Adipocyte (in vitro differentiated cells): ENCODE measurements around the gene ZWILCH.

ENCODE experiments used
- DNase-seq: peaks from one replicate; pipeline ENCODE4 v3.0.0-alpha.2; 2015; ENCODE audit warnings: low read depth
- H3K27me3 ChIP-seq: replicated peaks from 2 replicates; pipeline ENCODE4 v1.7.0; 2013; ENCODE audit warnings: mild to moderate bottlenecking, low read length, moderate library complexity; ENCODE audit not compliant: control insufficient read depth, insufficient read depth
- H3K36me3 ChIP-seq: 2 replicates; pipeline ENCODE4 v1.7.0; 2013; ENCODE audit warnings: low read length, mild to moderate bottlenecking, moderate library complexity; ENCODE audit not compliant: control insufficient read depth, insufficient read depth, severe bottlenecking
- H3K4me1 ChIP-seq: 2 replicates; pipeline ENCODE4 v1.7.0; 2013; ENCODE audit warnings: mild to moderate bottlenecking, low read length, moderate library complexity; ENCODE audit not compliant: control insufficient read depth, insufficient read depth
- H3K4me3 ChIP-seq: 2 replicates; pipeline ENCODE4 v1.7.0; 2013; ENCODE audit warnings: mild to moderate bottlenecking, low read length, moderate library complexity
- H3K9ac ChIP-seq: 2 replicates; pipeline ENCODE4 v1.7.0; 2013; ENCODE audit warnings: mild to moderate bottlenecking, low read length, moderate library complexity
- H3K9me3 ChIP-seq: 2 replicates; pipeline ENCODE4 v1.7.0; 2013; ENCODE audit warnings: mild to moderate bottlenecking, low read length, moderate library complexity; ENCODE audit not compliant: control insufficient read depth

The ZWILCH gene

DNA sequence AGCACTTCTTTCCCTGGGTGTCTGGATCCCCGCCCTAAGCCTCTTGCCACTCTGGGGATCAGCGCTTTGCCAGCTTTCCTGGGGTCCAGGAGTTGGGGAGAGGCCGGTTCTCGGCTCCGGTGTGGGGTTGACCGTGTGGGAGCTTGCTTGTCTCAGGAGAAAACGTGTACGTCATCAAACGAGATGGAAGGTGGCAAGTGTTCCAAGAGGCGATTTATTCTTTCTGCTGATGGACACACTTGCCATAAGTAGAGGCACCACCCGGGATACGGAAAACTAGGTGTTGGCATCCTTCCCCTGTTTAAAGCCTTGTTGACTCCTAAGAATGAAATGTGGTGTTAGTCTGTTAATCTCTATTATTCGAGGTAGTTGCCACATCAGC lies 295 bp downstream of the ZWILCH start:
- H3K9ac ChIP-seq: peak overlapping the region; percentile 98
- peak; percentile 70 for DNase-seq

GRCh38 chr15:66505818-66506217 lies 692 bp downstream of the ZWILCH start:
- no peak for DNase-seq
- peaks cover 26% of the 10 kb centered on the region for H3K4me1 ChIP-seq
- no peaks in the 10 kb centered on the region for H3K9me3 ChIP-seq
- H3K36me3 ChIP-seq: peaks cover 22% of the 10 kb centered on the region
- H3K27me3 ChIP-seq: no peaks in the 10 kb centered on the region
- peak overlapping the region; percentile 93 for H3K4me3 ChIP-seq
- peak overlapping the region; percentile 98 for H3K9ac ChIP-seq

More for the DNA sequence above, 295 bp downstream of the ZWILCH start:
- Histone ChIP-seq H3K27me3 (no peaks in the 10 kb centered on the region), H3K4me3 (peak overlapping the region; percentile 93), H3K4me1 (peaks cover 26% of the 10 kb centered on the region), H3K9me3 (no peaks in the 10 kb centered on the region), H3K36me3 (peaks cover 26% of the 10 kb centered on the region)

DNA sequence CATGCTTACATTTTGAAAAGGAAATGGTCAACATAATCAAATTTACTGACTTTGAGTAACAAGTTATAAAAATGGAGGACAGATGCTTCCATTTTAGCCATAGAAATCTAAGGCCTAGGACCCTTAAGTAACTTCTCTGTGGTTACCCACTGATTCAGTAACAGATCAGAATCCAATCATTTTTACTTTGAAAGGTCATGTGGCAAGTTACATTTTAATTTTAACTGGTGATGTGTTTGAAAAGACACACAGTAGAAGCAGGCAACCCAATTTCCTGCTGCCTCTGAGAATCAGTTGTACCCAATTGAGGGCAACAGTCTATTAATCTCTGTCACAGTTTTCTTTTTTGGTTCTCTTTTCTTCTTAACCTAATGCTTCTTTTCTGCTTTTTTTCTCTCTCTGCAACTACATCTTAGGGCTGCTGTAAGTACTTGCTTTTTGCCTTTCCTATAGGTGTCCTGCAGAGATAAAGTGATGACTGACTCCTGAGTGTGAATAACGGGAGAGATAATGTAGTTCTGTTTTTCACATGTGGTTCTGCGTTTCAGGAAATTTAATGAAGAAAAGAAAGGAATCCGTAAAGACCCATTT lies 3.3 kb downstream of the ZWILCH start:
- Histone ChIP-seq H3K4me1 (peaks cover 6% of the 10 kb centered on the region), H3K9ac (no peak overlapping the region), H3K27me3 (no peaks in the 10 kb centered on the region), H3K36me3 (no peaks in the 10 kb centered on the region), H3K9me3 (no peaks in the 10 kb centered on the region), H3K4me3 (no peak overlapping the region)
- DNase-seq: no peak

- Histone ChIP-seq H3K36me3 (peaks cover 6% of the 10 kb centered on the region), H3K9ac (no peak overlapping the region), H3K27me3 (no peaks in the 10 kb centered on the region), H3K4me1 (no peaks in the 10 kb centered on the region), H3K9me3 (no peaks in the 10 kb centered on the region), H3K4me3 (no peak overlapping the region)
- DNase-seq: no peak
Measured at GRCh38 chr15:66514586-66514985, 9.5 kb downstream of the ZWILCH start.

- no peak overlapping the region for H3K4me3 ChIP-seq
- H3K9me3 ChIP-seq: no peaks in the 10 kb centered on the region
- no peak overlapping the region for H3K9ac ChIP-seq
- no peaks in the 10 kb centered on the region for H3K27me3 ChIP-seq
- no peak for DNase-seq
- H3K4me1 ChIP-seq: no peaks in the 10 kb centered on the region
- H3K36me3 ChIP-seq: peaks cover 10% of the 10 kb centered on the region
Measured at GRCh38 chr15:66515901-66516322, 10.8 kb downstream of the ZWILCH start.

- Histone ChIP-seq H3K4me1 (no peaks in the 10 kb centered on the region), H3K9me3 (no peaks in the 10 kb centered on the region), H3K4me3 (no peak overlapping the region), H3K9ac (no peak overlapping the region), H3K36me3 (peaks cover 4% of the 10 kb centered on the region), H3K27me3 (no peaks in the 10 kb centered on the region)
- no peak for DNase-seq
Measured at GRCh38 chr15:66523926-66524325, 18.8 kb downstream of the ZWILCH start.

DNA sequence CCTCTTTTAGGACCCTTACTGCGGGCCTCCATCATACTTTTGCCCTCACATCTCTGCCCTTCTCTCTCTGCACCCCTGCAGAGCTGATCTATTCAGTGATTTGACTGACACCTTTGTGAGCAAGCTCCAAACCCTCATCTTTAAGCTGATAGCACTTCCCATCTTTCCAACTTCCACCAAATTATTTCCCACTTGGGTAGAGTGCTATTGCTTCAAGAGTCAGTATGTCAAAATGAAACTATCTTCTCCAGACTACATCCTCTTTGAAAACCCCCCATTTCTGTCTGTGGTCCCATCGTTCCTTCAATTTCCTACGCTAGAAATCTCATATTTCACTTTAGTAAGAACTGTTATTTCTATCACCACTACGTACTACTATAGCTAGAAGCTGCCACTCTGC lies 19.7 kb downstream of the ZWILCH start:
- no peaks in the 10 kb centered on the region for H3K27me3 ChIP-seq
- no peak overlapping the region for H3K9ac ChIP-seq
- H3K36me3 ChIP-seq: peaks cover 6% of the 10 kb centered on the region
- no peak for DNase-seq
- H3K9me3 ChIP-seq: no peaks in the 10 kb centered on the region
- no peak overlapping the region for H3K4me3 ChIP-seq
- no peaks in the 10 kb centered on the region for H3K4me1 ChIP-seq

DNA sequence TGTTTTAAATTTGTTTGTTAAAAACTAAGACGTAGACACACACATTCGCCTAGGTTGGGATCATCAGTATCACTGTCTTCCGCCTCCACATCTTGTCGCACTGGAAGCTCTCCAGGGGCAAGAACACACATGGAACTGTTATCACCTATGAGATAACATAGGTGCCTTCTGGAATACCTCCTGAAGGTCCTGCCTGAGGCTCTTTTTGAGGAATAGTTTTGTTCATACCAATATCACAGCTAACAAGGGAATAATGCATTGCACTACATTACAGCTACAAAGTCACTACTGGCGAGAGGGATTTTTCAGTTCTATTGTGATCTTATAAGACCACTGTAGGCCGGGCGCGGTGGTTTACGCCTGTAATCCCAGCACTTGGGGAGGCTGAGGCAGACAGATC lies 29.9 kb downstream of the ZWILCH start:
- Histone ChIP-seq H3K4me3 (no peak overlapping the region), H3K36me3 (no peaks in the 10 kb centered on the region)
- DNase-seq: no peak

DNA sequence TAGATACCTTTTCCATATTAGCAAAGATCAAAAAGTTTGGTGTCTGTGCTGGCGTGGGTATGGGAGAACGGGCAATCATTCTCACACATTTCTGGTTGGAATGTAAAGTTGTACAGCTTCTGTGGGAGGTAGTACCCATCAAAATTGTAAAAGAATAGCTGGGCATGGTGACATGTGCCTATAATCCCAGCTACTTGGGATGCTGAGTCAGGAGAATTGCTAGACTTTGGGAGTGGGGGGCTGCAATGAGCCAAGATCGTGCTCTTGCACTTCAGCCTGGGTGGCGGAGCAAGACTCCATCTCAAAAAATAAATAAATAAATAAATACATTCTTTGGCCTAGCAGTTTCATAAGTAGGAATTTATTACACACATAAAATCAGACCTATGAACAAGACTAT lies 37.8 kb downstream of the ZWILCH start:
- Histone ChIP-seq H3K9ac (no peak overlapping the region), H3K4me1 (no peaks in the 10 kb centered on the region), H3K4me3 (no peak overlapping the region), H3K27me3 (no peaks in the 10 kb centered on the region), H3K36me3 (no peaks in the 10 kb centered on the region), H3K9me3 (no peaks in the 10 kb centered on the region)
- no peak for DNase-seq

More for the DNA sequence above, 29.9 kb downstream of the ZWILCH start:
- Histone ChIP-seq H3K9ac (no peak overlapping the region), H3K27me3 (no peaks in the 10 kb centered on the region), H3K4me1 (no peaks in the 10 kb centered on the region), H3K9me3 (no peaks in the 10 kb centered on the region)

GRCh38 chr15:66545255-66545654 lies 40.1 kb downstream of the ZWILCH start:
- Histone ChIP-seq H3K9ac (no peak overlapping the region), H3K9me3 (no peaks in the 10 kb centered on the region), H3K4me3 (no peak overlapping the region), H3K4me1 (no peaks in the 10 kb centered on the region), H3K36me3 (peaks cover 10% of the 10 kb centered on the region), H3K27me3 (no peaks in the 10 kb centered on the region)
- no peak for DNase-seq

DNA sequence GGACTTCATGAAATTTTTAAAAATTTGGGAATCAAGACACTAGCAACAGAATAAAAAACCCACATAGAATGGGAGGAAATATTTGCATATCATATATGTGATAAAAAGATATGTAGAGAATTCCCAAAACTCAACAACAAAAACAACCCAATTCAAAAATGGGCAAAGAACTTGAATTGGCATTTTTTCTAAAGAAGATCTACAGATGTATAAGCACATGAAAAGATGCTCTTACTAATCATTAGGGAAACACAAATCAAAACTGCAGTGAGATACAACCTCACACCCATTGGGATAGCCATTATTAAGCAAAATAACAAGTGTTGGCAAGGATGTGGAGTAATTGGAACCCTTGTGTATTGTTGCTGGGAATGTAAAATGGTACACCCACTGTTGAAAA lies 50.6 kb downstream of the ZWILCH start:
- DNase-seq: no peak
- H3K4me1 ChIP-seq: no peaks in the 10 kb centered on the region
- H3K9me3 ChIP-seq: peaks cover 4% of the 10 kb centered on the region
- H3K4me3 ChIP-seq: no peak overlapping the region
- no peaks in the 10 kb centered on the region for H3K27me3 ChIP-seq
- H3K9ac ChIP-seq: no peak overlapping the region
- H3K36me3 ChIP-seq: no peaks in the 10 kb centered on the region

DNA sequence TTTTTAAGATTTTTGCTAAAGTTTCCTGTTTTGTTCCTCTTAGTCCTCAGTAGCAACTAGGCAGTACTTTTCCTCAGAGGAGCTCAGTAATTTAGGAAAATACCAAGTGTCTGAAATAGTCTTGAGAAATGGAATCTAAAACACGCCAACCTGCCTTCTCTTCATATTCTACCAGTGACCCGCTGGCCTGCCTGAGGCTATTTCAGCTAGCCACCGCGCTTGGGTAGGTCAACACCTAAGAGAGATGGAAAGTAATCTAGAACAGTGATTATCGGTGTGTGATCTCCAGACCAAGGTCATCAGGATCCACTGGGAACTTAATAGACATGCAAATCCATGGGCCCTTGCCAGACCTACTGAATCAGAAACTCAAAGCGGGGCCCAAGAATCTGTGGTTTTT lies 53.1 kb downstream of the ZWILCH start:
- DNase-seq: no peak
- H3K36me3 ChIP-seq: no peaks in the 10 kb centered on the region
- H3K4me3 ChIP-seq: no peak overlapping the region
- H3K9me3 ChIP-seq: peaks cover 4% of the 10 kb centered on the region
- H3K4me1 ChIP-seq: no peaks in the 10 kb centered on the region
- H3K27me3 ChIP-seq: no peaks in the 10 kb centered on the region
- H3K9ac ChIP-seq: no peak overlapping the region
